Keratinocyte (primary cell): ENCODE measurements around the gene ZFYVE21. TPM values are rescaled to one million over a fixed set of nuclear protein-coding genes. Genes with fewer than 3 reads are reported as not detected.
A peak's percentile ranks its signal among the peaks of the same experiment; 100 is the strongest.

Experiments
- DNase-seq: peaks from one replicate; pipeline ENCODE4 v3.0.0-alpha.2; 2011; ENCODE audit warnings: low read depth, missing footprints, low spot score
- FAIRE-seq: peaks from 2 replicates; lab custom pipeline; 2011; peaks lifted over from hg19 to GRCh38; lab: Jason Lieb, UNC
- H2AFZ ChIP-seq: 2 replicates; pipeline ENCODE4 v1.6.0; 2012; ENCODE audit warnings: low read length, control low read depth, inconsistent platforms; ENCODE audit not compliant: control insufficient read depth
- H3K27ac ChIP-seq: 2 replicates; pipeline ENCODE4 v1.5.1; 2011; ENCODE audit warnings: low read length; ENCODE audit not compliant: control insufficient read depth, insufficient read depth
- H3K27me3 ChIP-seq: 3 replicates; pipeline ENCODE4 v1.6.0; 2011; ENCODE audit warnings: low read length; ENCODE audit not compliant: control insufficient read depth, insufficient read depth; ENCODE audit errors: extremely low read depth
- H3K36me3 ChIP-seq, 2 experiments: 2 replicates in 1 of 2; 3 replicates in 1 of 2; pipeline ENCODE4 v1.5.1; 2011; ENCODE audit warnings: low read length in 2 of 2, mild to moderate bottlenecking in 1 of 2; ENCODE audit not compliant: control insufficient read depth in 2 of 2, insufficient read depth in 2 of 2; ENCODE audit errors: extremely low read depth in 1 of 2
- H3K4me1 ChIP-seq: 3 replicates; pipeline ENCODE4 v1.5.1; 2011; ENCODE audit warnings: low read length; ENCODE audit not compliant: control insufficient read depth, insufficient read depth; ENCODE audit errors: extremely low read depth
- H3K4me2 ChIP-seq: 3 replicates; pipeline ENCODE4 v1.6.0; 2011; ENCODE audit warnings: low read depth, low read length; ENCODE audit not compliant: control insufficient read depth, insufficient read depth; ENCODE audit errors: extremely low read depth
- H3K4me3 ChIP-seq, 3 experiments: fragments of 200-600 bp in 1 of 3; sonication (generic) in 1 of 3; 2 replicates in 2 of 3; 3 replicates in 1 of 3; pipeline ENCODE4 v1.5.1; 2011 to 2016; ENCODE audit warnings: low read length in 3 of 3, mild to moderate bottlenecking in 3 of 3, control low read depth in 2 of 3, inconsistent platforms in 1 of 3, low read depth in 1 of 3, mixed read lengths in 1 of 3, mixed run types in 1 of 3, moderate library complexity in 1 of 3; ENCODE audit not compliant: control insufficient read depth in 2 of 3, insufficient read depth in 2 of 3; ENCODE audit errors: extremely low read depth in 1 of 3
- H3K79me2 ChIP-seq: 2 replicates; pipeline ENCODE4 v1.6.0; 2012; ENCODE audit warnings: low read length; ENCODE audit not compliant: control insufficient read depth, insufficient read depth
- H3K9ac ChIP-seq: 3 replicates; pipeline ENCODE4 v1.6.0; 2011; ENCODE audit warnings: low read length; ENCODE audit not compliant: control insufficient read depth, insufficient read depth; ENCODE audit errors: extremely low read depth
- H3K9me1 ChIP-seq: 3 replicates; pipeline ENCODE4 v1.6.0; 2011; ENCODE audit warnings: low read length; ENCODE audit not compliant: control insufficient read depth, insufficient read depth; ENCODE audit errors: extremely low read depth
- H3K9me3 ChIP-seq: 2 replicates; pipeline ENCODE4 v1.5.1; 2012; ENCODE audit warnings: low read depth, low read length; ENCODE audit not compliant: control insufficient read depth
- H4K20me1 ChIP-seq: 3 replicates; pipeline ENCODE4 v1.6.0; 2011; ENCODE audit warnings: low read length; ENCODE audit not compliant: control insufficient read depth, insufficient read depth; ENCODE audit errors: extremely low read depth
- CTCF ChIP-seq, 3 experiments: IDR thresholded peaks in 1 of 3; conservative IDR thresholded peaks in 1 of 3; optimal IDR thresholded peaks in 1 of 3; 2 replicates in 2 of 3; 3 replicates in 1 of 3; pipeline versions ENCODE3 to v1.5.1; 2011; ENCODE audit warnings: low read length in 3 of 3, mild to moderate bottlenecking in 3 of 3, moderate library complexity in 2 of 3, control low read depth in 1 of 3, inconsistent platforms in 1 of 3; ENCODE audit not compliant: insufficient read depth in 2 of 3; ENCODE audit errors: extremely low read depth in 1 of 3
- EZH2 ChIP-seq: IDR thresholded peaks from one replicate; pipeline ENCODE4 v1.6.1; 2012; ENCODE audit warnings: inconsistent platforms, mild to moderate bottlenecking, low read length, moderate library complexity
- dilution Hi-C: fragments of 300-500 bp; cut with MboI; formaldehyde crosslinking; loops from one replicate; pipeline ENCODE4 v1.7.0; 2020; ENCODE audit warnings: low sequenced_read_pairs; ENCODE audit not compliant: extremely low pct_ligation_motif_present
- polyA plus RNA-seq, 5 experiments: library from polyadenylated mRNA; depleted of rRNA in 3 of 5; stranded (reverse) in 3 of 5; stranded (forward) in 1 of 5; unstranded in 1 of 5; fragments of >200 nt; gene quantifications; 1 replicate in 1 of 5; 2 replicates in 3 of 5; 3 replicates in 1 of 5; pipeline versions ENCODE4 v1.2.1 to v1.2.3, GENCODE V29; 2011 to 2012; ENCODE audit warnings: missing spikeins in 2 of 5, low read depth in 1 of 5, low replicate concordance in 1 of 5

Gene ZFYVE21
- polyA plus RNA-seq, 1 donor (not counting 4 experiments of a cell fraction or from before 2014, with no cell fraction given): 116 TPM

- Histone ChIP-seq H3K27me3 (no peaks in the 10 kb centered on the region), H3K4me1 (peaks cover 11% of the 10 kb centered on the region), H3K4me3 (no peak overlapping the region), H3K9me1 (no peaks in the 10 kb centered on the region), H2AFZ (no peak overlapping the region), H4K20me1 (no peaks in the 10 kb centered on the region), H3K27ac (peak overlapping the region; percentile 55), H3K36me3 (peaks cover 47 to 54% of the 10 kb centered on the region in 2 experiments), H3K79me2 (no peaks in the 10 kb centered on the region), H3K9ac (peak overlapping the region; percentile 22), H3K4me2 (peak overlapping the region; percentile 7), H3K9me3 (no peaks in the 10 kb centered on the region)
- no peak for TF ChIP-seq EZH2
- TF ChIP-seq CTCF (optimal IDR thresholded peaks at IDR 0.05 in 1 of 3, IDR thresholded peaks at IDR 0.05 in 1 of 3, conservative IDR thresholded peaks at IDR 0.05 in 1 of 3; ENCODE audit: extremely low read depth in 1 of 3, insufficient read depth in 2 of 3, low read length in 3 of 3): no peak
- dilution Hi-C loops: no loop called here
- FAIRE-seq: no peak
- DNase-seq: no peak
Measured at GRCh38 chr14:103733651-103734050, 18.0 kb downstream of the ZFYVE21 start.

DNA sequence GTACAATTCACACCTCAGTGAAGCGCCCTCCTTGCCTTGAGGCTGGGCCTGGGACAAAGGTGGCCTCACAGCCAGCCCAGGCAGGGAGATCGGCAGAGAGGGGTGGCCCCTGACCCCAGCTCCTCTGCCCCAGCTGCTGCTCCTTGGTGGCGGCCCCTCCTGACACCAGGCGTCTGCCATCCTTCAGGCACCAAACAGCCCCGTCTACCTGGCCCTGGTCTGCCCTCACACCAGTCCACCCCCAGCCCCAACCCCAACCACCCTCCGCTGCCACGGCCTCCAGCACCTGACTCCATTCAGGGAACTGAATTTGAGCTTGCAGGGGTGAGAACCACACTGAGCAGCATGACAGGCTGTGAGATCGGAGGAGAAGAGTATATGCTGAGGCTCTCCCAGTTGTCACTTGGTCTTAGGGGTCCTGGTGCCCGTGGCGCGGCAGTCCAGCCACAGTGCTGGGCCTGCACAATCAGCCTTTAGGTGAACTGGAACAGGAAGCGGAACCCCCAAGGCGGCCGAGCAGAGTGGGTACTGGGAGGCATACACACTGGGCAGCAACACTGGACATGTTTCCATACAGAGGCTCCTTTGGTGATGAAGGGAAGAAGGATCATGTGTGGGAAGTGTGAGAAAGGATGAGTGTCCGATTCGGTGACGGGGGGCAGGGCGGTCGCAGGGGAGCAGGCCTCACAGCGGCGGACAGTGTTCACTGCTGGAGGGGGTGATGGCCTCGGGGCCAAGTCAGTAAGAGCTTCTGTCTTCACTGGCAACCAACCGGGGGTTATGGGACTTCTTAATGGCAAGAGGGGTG lies 18.7 kb downstream of the ZFYVE21 start:
- Histone ChIP-seq H3K27ac (no peak overlapping the region), H3K4me1 (peaks cover 11% of the 10 kb centered on the region)

More for the DNA sequence above, 18.7 kb downstream of the ZFYVE21 start:
- DNase-seq (no peak), FAIRE-seq (no peak)
- peak overlapping the region; percentile 18 for H3K9ac ChIP-seq
- H3K27me3 ChIP-seq: no peaks in the 10 kb centered on the region
- dilution Hi-C loops: no loop called here
- no peaks in the 10 kb centered on the region for H3K79me2 ChIP-seq
- H3K36me3 ChIP-seq: peaks cover 44 to 50% of the 10 kb centered on the region in 2 experiments
- H3K9me3 ChIP-seq: no peaks in the 10 kb centered on the region
- no peak overlapping the region for H3K4me2 ChIP-seq
- no peaks in the 10 kb centered on the region for H4K20me1 ChIP-seq
- TF ChIP-seq CTCF (optimal IDR thresholded peaks at IDR 0.05 in 1 of 3, IDR thresholded peaks at IDR 0.05 in 1 of 3, conservative IDR thresholded peaks at IDR 0.05 in 1 of 3; ENCODE audit: extremely low read depth in 1 of 3, insufficient read depth in 2 of 3, low read length in 3 of 3): no peak
- TF ChIP-seq EZH2: no peak
- no peak overlapping the region for H2AFZ ChIP-seq
- H3K9me1 ChIP-seq: no peaks in the 10 kb centered on the region
- H3K4me3 ChIP-seq: no peak overlapping the region
